ENCODE measurements around the gene HSPA2. TPM values are rescaled to one million over a fixed set of nuclear protein-coding genes. Genes with fewer than 3 reads are reported as not detected.

Gene HSPA2
- total and polyA plus RNA-seq, 2 of the 13 experiments (the other 11 are each of a cell fraction or from before 2014, with no cell fraction given) = 0.15 to 0.27 TPM

GRCh38 chr14:64550621-64551333 is 10.2 kb downstream of the HSPA2 start:
- H2AFZ ChIP-seq (ENCODE audit: low read length) = no peak overlapping the region
- POLR2A ChIA-PET = no interaction called here
- no peaks in the 10 kb centered on the region for H3K36me3 ChIP-seq (replicated peaks in 1 of 2; ENCODE audit: control insufficient read depth in 1 of 2, insufficient read depth in 2 of 2, low read length in 2 of 2)
- no peaks in the 10 kb centered on the region for H3K4me1 ChIP-seq (ENCODE audit: insufficient read depth, low read length)
- TF ChIP-seq, protein P1, sequence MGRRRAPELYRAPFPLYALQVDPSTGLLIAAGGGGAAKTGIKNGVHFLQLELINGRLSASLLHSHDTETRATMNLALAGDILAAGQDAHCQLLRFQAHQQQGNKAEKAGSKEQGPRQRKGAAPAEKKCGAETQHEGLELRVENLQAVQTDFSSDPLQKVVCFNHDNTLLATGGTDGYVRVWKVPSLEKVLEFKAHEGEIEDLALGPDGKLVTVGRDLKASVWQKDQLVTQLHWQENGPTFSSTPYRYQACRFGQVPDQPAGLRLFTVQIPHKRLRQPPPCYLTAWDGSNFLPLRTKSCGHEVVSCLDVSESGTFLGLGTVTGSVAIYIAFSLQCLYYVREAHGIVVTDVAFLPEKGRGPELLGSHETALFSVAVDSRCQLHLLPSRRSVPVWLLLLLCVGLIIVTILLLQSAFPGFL (CRISPR knock-in tag; IDR thresholded peaks at IDR 0.05) = no peak
- peaks cover 0 to 21% of the 10 kb centered on the region in 2 experiments; a peak in 2 of 5 replicates for H3K27me3 ChIP-seq (ENCODE audit: control insufficient read depth in 1 of 2, insufficient read depth in 2 of 2, low read length in 2 of 2)
- no peak for FAIRE-seq
- H3K9ac ChIP-seq (ENCODE audit: insufficient read depth, low read depth, low read length) = no peak overlapping the region
- DNase-seq (ENCODE audit: low spot score) = no peak
- no peak overlapping the region for H3K4me2 ChIP-seq (ENCODE audit: low read depth, low read length)
- no peaks in the 10 kb centered on the region for H3K79me2 ChIP-seq (ENCODE audit: insufficient read depth, low read length)
- no peaks in the 10 kb centered on the region for H3K9me3 ChIP-seq (ENCODE audit: low read length)
- H3K27ac ChIP-seq (ENCODE audit: extremely low read length, insufficient read depth, low read length) = no peak overlapping the region
- H3K4me3 ChIP-seq (replicated peaks in 1 of 3; ENCODE audit: insufficient read depth in 1 of 3, low read depth in 2 of 3, low read length in 3 of 3) = no peak overlapping the region
- in situ Hi-C loops (cut with HindIII; ENCODE audit: extremely low pct_ligation_motif_present, low pct_unique_long_range_greater_than_20kb) = no loop called here
- ATAC-seq = no peak
- intact Hi-C loops (cut with micrococcal nuclease; ENCODE audit: unreplicated experiment) = no loop called here
- no peaks in the 10 kb centered on the region for H4K20me1 ChIP-seq (ENCODE audit: insufficient read depth, low read length)
- CTCF ChIA-PET (ENCODE audit: low intra/inter-chr PET ratio, low total read pairs) = no interaction called here
- BruUV-seq (replicated peaks) = no TSS peak
- WGBS (ENCODE audit: low lambda C conversion rate) = 30% methylated on average over 7 of the region's 7 CpGs

DNA sequence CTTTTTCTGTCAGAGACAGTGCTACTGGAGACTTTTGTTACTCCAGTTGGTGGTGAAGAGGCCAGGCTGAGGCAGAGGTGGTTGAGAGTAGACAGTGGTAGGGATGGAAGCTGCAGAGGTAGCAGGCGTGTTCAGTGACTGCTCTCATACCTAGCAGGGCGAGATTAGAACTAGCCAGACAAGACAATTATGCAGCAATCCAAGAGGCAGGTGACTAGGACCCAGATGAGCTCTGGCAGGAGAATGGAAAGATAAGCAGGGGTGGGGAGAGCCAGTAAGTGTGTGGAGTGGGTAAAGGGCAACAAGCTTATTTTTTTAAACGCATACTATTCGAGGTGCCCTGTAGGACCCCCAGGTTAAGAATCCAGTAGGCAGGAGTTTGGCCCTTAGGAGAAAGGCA is 14.0 kb downstream of the HSPA2 start:
- FAIRE-seq (no peak), ATAC-seq (no peak)
- H4K20me1 ChIP-seq (ENCODE audit: insufficient read depth, low read length) = no peaks in the 10 kb centered on the region
- TF ChIP-seq, protein P2, sequence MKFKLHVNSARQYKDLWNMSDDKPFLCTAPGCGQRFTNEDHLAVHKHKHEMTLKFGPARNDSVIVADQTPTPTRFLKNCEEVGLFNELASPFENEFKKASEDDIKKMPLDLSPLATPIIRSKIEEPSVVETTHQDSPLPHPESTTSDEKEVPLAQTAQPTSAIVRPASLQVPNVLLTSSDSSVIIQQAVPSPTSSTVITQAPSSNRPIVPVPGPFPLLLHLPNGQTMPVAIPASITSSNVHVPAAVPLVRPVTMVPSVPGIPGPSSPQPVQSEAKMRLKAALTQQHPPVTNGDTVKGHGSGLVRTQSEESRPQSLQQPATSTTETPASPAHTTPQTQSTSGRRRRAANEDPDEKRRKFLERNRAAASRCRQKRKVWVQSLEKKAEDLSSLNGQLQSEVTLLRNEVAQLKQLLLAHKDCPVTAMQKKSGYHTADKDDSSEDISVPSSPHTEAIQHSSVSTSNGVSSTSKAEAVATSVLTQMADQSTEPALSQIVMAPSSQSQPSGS (CRISPR knock-in tag; IDR thresholded peaks at IDR 0.05) = no peak
- no peak for TF ChIP-seq IRX3 (CRISPR knock-in tag; IDR thresholded peaks at IDR 0.05; ENCODE audit: borderline replicate concordance, low read depth)
- no peak for TF ChIP-seq ELF4 (CRISPR knock-in tag; IDR thresholded peaks at IDR 0.05; ENCODE audit: borderline replicate concordance)
- no peak for TF ChIP-seq ZNF230 (CRISPR knock-in tag; IDR thresholded peaks at IDR 0.05)
- no peak for TF ChIP-seq ZBTB7A (CRISPR knock-in tag; IDR thresholded peaks at IDR 0.05)
- TF ChIP-seq ZZZ3 (CRISPR knock-in tag; IDR thresholded peaks at IDR 0.05; ENCODE audit: borderline replicate concordance) = no peak
- TF ChIP-seq ZNF225 (CRISPR knock-in tag; IDR thresholded peaks at IDR 0.05) = no peak
- no peak for TF ChIP-seq ZNF782 (CRISPR knock-in tag; IDR thresholded peaks at IDR 0.05; ENCODE audit: borderline replicate concordance)
- TF ChIP-seq PHF8 (CRISPR knock-in tag; IDR thresholded peaks at IDR 0.05) = no peak
- no peak for TF ChIP-seq HMGXB4 (CRISPR knock-in tag; IDR thresholded peaks at IDR 0.05; ENCODE audit: borderline replicate concordance in 1 of 2, low read depth in 1 of 2)

More for the DNA sequence above, 14.0 kb downstream of the HSPA2 start:
- H2AFZ ChIP-seq (ENCODE audit: low read length) = no peak overlapping the region
- no peak overlapping the region for H3K27ac ChIP-seq (ENCODE audit: extremely low read length, insufficient read depth, low read length)
- intact Hi-C loops (cut with micrococcal nuclease; ENCODE audit: unreplicated experiment) = no loop called here
- H3K4me1 ChIP-seq (ENCODE audit: insufficient read depth, low read length) = no peaks in the 10 kb centered on the region
- 25% methylated on average over 4 of the region's 4 CpGs for WGBS (ENCODE audit: low lambda C conversion rate)
- BruUV-seq (replicated peaks) = no TSS peak
- H3K4me3 ChIP-seq (replicated peaks in 1 of 3; ENCODE audit: insufficient read depth in 1 of 3, low read depth in 2 of 3, low read length in 3 of 3) = no peak overlapping the region
- in situ Hi-C loops (cut with HindIII; ENCODE audit: extremely low pct_ligation_motif_present, low pct_unique_long_range_greater_than_20kb) = no loop called here
- H3K79me2 ChIP-seq (ENCODE audit: insufficient read depth, low read length) = no peaks in the 10 kb centered on the region
- ChIA-PET CTCF (ENCODE audit: low intra/inter-chr PET ratio, low total read pairs) (no interaction called here), POLR2A (no interaction called here)
- no peak overlapping the region for H3K4me2 ChIP-seq (ENCODE audit: low read depth, low read length)
- H3K27me3 ChIP-seq (ENCODE audit: control insufficient read depth in 1 of 2, insufficient read depth in 2 of 2, low read length in 2 of 2) = peaks cover 0 to 27% of the 10 kb centered on the region in 2 experiments; a peak in 2 of 5 replicates
- no peak for DNase-seq (ENCODE audit: low spot score)
- H3K36me3 ChIP-seq (replicated peaks in 1 of 2; ENCODE audit: control insufficient read depth in 1 of 2, insufficient read depth in 2 of 2, low read length in 2 of 2) = no peaks in the 10 kb centered on the region
- H3K9me3 ChIP-seq (ENCODE audit: low read length) = no peaks in the 10 kb centered on the region
- no peak overlapping the region for H3K9ac ChIP-seq (ENCODE audit: insufficient read depth, low read depth, low read length)
